Left lung (tissue), 10 donors: ENCODE data around the gene SPACDR. TPM values are rescaled to one million over a fixed set of nuclear protein-coding genes. Genes with fewer than 3 reads are reported as not detected.
A peak's percentile ranks its signal among the peaks of the same experiment; 100 is the strongest.
"Not testable (repeated sequence)": the region's sequence is repeated elsewhere in the genome, so short reads cannot be mapped to it uniquely, and the experiment has no call there.

ENCODE experiments used
- ATAC-seq: fragments of 200-7000 bp; cut with Tn5 transposase; one replicate; pipeline ENCODE4 v1.9.1; 2020; ENCODE audit warnings: moderate library complexity
- DNase-seq, 4 donors: peaks; one replicate each; pipeline ENCODE4 v3.0.0-alpha.2; 2013 to 2020
- H3K27ac ChIP-seq, 2 donors: fragments of 200-600 bp; sonication (generic) in 1 of 2; one replicate each; pipeline versions ENCODE4 v1.5.0 to v1.8.0; 2020 to 2021
- H3K27me3 ChIP-seq, 2 donors: fragments of 200-600 bp; sonication (generic) in 1 of 2; one replicate each; pipeline versions ENCODE4 v1.5.0 to v1.8.0; 2020 to 2021
- H3K36me3 ChIP-seq, 2 donors: fragments of 200-600 bp; sonication (generic) in 1 of 2; one replicate each; pipeline versions ENCODE4 v1.5.0 to v1.8.0; 2020 to 2021
- H3K4me1 ChIP-seq, 2 donors: fragments of 200-600 bp; one replicate each; pipeline ENCODE4 v1.8.0; 2021
- H3K4me3 ChIP-seq, 2 donors: fragments of 200-600 bp; sonication (generic) in 1 of 2; one replicate each; pipeline versions ENCODE4 v1.5.0 to v1.8.0; 2020 to 2021; ENCODE audit warnings: mild to moderate bottlenecking in 1 of 2
- H3K9me3 ChIP-seq, 2 donors: fragments of 200-600 bp; sonication (generic) in 1 of 2; one replicate each; pipeline versions ENCODE4 v1.5.0 to v1.8.0; 2020 to 2021
- CTCF ChIP-seq, 2 donors: fragments of 200-600 bp; sonication (generic) in 1 of 2; IDR thresholded peaks; one replicate each; pipeline versions ENCODE4 v1.5.0 to v1.8.0; 2021; ENCODE audit warnings: antibody characterized with exemption in 2 of 2
- intact Hi-C, 2 donors: fragments of 100-400 bp; cut with DNase I; formaldehyde crosslinking; loops; one replicate each; pipeline versions ENCODE4 v1.11.2 to v1.14.2; 2022
- polyA plus RNA-seq, 6 donors: library from polyadenylated mRNA; unstranded; fragments of 120-200 nt; gene quantifications; one replicate each; pipeline ENCODE4 v1.2.1, GENCODE V29; 2013; ENCODE audit not compliant: insufficient read length in 6 of 6
- total RNA-seq, 2 donors: library from RNA; stranded (reverse); fragmentation: NEBNext Ultra II Directional; extraction: Animal tissue kit (Norgen Biotek cat#: 25700); gene quantifications; one replicate each; pipeline ENCODE4 v1.2.1, GENCODE V29; 2021
- donor health status: DM: no; HTN: yes; CAD: no.
- donor health status: DM: no; HTN: no; CAD: no.

Gene SPACDR
- total and polyA plus RNA-seq, 8 donors = 0.41 to 5.6 (median 4.0) TPM

- TF ChIP-seq CTCF (IDR thresholded peaks at IDR 0.05) = no peak
These were observed 1.2 kb upstream of the SPACDR start for GRCh38 chr7:100465299-100465698.

DNA sequence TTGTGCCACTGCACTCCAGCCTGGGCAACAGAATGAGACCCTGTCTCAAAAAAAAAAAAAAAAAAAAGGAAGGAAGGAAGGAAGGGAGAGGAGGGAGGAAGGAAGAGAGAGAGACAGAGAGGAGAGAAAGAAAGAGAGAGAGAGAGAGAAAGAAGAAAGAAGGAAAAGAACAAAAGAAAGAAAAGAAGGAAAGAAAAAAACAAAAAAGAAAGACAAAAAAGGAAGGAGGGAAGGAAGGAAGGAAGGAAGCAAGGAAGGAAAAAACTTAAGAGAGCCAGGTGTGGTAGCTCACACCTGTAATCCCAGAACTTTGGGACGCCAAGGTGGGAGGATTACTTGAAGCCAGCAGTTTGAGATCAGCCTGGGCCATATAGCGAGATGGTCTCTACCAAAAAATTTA lies 731 bp upstream of the SPACDR start:
- TF ChIP-seq CTCF (IDR thresholded peaks at IDR 0.05) = no peak
- H3K27ac ChIP-seq = no peak overlapping the region
- no peak overlapping the region for H3K4me3 ChIP-seq
- peaks cover 0 to 31% of the 10 kb centered on the region in 2 donors for H3K4me1 ChIP-seq
- peaks cover 0 to 57% of the 10 kb centered on the region in 2 donors for H3K36me3 ChIP-seq
- intact Hi-C loops = no loop called here
- ATAC-seq = no peak
- no peaks in the 10 kb centered on the region for H3K9me3 ChIP-seq
- DNase-seq = no peak
- no peaks in the 10 kb centered on the region for H3K27me3 ChIP-seq

More at GRCh38 chr7:100465299-100465698, 1.2 kb upstream of the SPACDR start:
- Histone ChIP-seq H3K9me3 (no peaks in the 10 kb centered on the region), H3K27ac (peak overlapping the region in 1 of 2 donors; percentile 37), H3K4me3 (no peak overlapping the region), H3K27me3 (no peaks in the 10 kb centered on the region), H3K36me3 (peaks cover 0 to 59% of the 10 kb centered on the region in 2 donors), H3K4me1 (peaks cover 0 to 32% of the 10 kb centered on the region in 2 donors)
- intact Hi-C loops = no loop called here
- DNase-seq (no peak), ATAC-seq (peak; percentile 7)

- intact Hi-C loops = no loop called here
- no peak for TF ChIP-seq CTCF (IDR thresholded peaks at IDR 0.05)
These were observed 7.0 kb downstream of the SPACDR start for GRCh38 chr7:100457033-100457432.

GRCh38 chr7:100456562-100456961 lies 7.5 kb downstream of the SPACDR start:
- H3K4me1 ChIP-seq = peaks cover 0 to 3% of the 10 kb centered on the region in 2 donors
- DNase-seq (no peak), ATAC-seq (no peak)
- H3K27ac ChIP-seq = no peak overlapping the region
- no peaks in the 10 kb centered on the region for H3K27me3 ChIP-seq
- no peaks in the 10 kb centered on the region for H3K9me3 ChIP-seq
- TF ChIP-seq CTCF (IDR thresholded peaks at IDR 0.05) = no peak
- intact Hi-C loops = no loop called here
- peaks cover 0 to 19% of the 10 kb centered on the region in 2 donors for H3K36me3 ChIP-seq
- H3K4me3 ChIP-seq = no peak overlapping the region

More at GRCh38 chr7:100457033-100457432, 7.0 kb downstream of the SPACDR start:
- Histone ChIP-seq H3K27ac (no peak overlapping the region), H3K9me3 (no peaks in the 10 kb centered on the region), H3K27me3 (no peaks in the 10 kb centered on the region), H3K4me1 (peaks cover 0 to 3% of the 10 kb centered on the region in 2 donors), H3K4me3 (no peak overlapping the region), H3K36me3 (peaks cover 0 to 24% of the 10 kb centered on the region in 2 donors)
- no peak for DNase-seq
- ATAC-seq = no peak

- H3K36me3 ChIP-seq = peaks cover 0 to 8% of the 10 kb centered on the region in 2 donors
- intact Hi-C loops = no loop called here
- peaks cover 0 to 11% of the 10 kb centered on the region in 2 donors for H3K4me1 ChIP-seq
- no peak for DNase-seq
- ATAC-seq = no peak
- no peak overlapping the region for H3K4me3 ChIP-seq
- no peak for TF ChIP-seq CTCF (IDR thresholded peaks at IDR 0.05)
- no peak overlapping the region for H3K27ac ChIP-seq
- no peaks in the 10 kb centered on the region for H3K27me3 ChIP-seq
- H3K9me3 ChIP-seq = no peaks in the 10 kb centered on the region
These were observed 8.9 kb downstream of the SPACDR start for GRCh38 chr7:100455206-100455605.

DNA sequence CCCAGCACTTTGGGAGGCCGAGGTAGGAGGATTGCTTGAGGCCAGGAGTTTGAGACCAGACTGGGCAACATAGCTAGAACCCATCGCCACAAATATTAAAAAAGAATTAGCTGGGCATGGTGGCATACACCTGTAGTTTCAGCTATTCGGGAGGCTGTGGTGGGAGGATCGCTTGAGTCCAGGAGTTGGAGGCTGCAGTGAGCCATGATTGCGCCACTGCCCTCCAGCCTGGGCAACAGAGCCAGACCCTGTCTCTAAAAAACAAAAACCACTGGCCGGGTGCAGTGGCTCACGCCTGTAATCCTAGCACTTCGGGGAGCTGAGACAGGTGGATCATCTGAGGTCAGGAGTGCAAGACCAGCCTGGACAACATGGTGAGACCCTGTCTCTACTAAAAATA lies 10.2 kb downstream of the SPACDR start:
- H3K4me3 ChIP-seq, H3K36me3 ChIP-seq, DNase-seq, H3K27ac ChIP-seq, intact Hi-C loops, H3K9me3 ChIP-seq, H3K27me3 ChIP-seq, ATAC-seq: not testable (repeated sequence)
- H3K4me1 ChIP-seq = peaks cover 0 to 20% of the 10 kb centered on the region in 2 donors
